Measurements from ENCODE around the gene SDCCAG8. TPM values are rescaled to one million over a fixed set of nuclear protein-coding genes. Genes with fewer than 3 reads are reported as not detected.

The SDCCAG8 gene
- total and polyA plus RNA-seq, 2 donors: 35.6 to 44.2 TPM

DNA sequence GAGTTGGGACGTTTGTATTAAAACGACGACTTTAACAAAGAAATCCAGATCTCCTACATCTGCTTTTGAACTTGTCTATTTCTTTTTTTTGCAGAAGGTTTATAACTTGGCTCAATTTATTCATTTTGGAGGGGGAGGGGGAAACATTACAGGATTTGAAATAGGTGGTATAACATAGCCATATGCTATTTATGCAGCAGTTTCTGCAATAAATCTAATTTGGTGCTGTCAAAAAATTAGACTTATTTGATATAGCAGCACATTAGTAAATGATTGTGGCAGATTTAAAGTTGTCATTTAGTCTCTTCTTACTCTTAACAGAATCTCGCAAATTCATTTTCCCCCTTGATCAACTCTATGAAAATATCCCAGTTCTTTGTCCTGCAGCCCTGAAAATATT, 138.2 kb downstream of the SDCCAG8 start:
- DNase-seq (ENCODE audit: low read depth in 6 of 9, low spot score in 9 of 9): no peak
- Histone ChIP-seq H3K4me1 (ENCODE audit: control insufficient read depth in 2 of 2, insufficient read depth in 2 of 2, low read length in 2 of 2) (peaks cover 0 to 3% of the 10 kb centered on the region in 2 donors), H3K4me3 (ENCODE audit: low read length in 2 of 2) (no peak overlapping the region), H3K27me3 (ENCODE audit: control insufficient read depth in 2 of 2, insufficient read depth in 1 of 2, low read length in 1 of 2) (no peaks in the 10 kb centered on the region), H3K36me3 (ENCODE audit: control insufficient read depth in 2 of 2, insufficient read depth in 2 of 2, low read length in 1 of 2) (no peaks in the 10 kb centered on the region), H3K9me3 (ENCODE audit: control insufficient read depth in 2 of 2, insufficient read depth in 1 of 2, low read length in 1 of 2) (no peaks in the 10 kb centered on the region), H3K27ac (ENCODE audit: low read depth in 1 of 2, low read length in 1 of 2) (no peak overlapping the region)
- WGBS: 98% methylated on average over 4 of the region's 4 CpGs

- no peak overlapping the region for H3K27ac ChIP-seq (ENCODE audit: low read depth in 1 of 2, low read length in 1 of 2)
- 97% methylated on average over 15 of the region's 15 CpGs for WGBS
- no peaks in the 10 kb centered on the region for H3K9me3 ChIP-seq (ENCODE audit: control insufficient read depth in 2 of 2, insufficient read depth in 1 of 2, low read length in 1 of 2)
- no peak for DNase-seq (ENCODE audit: low read depth in 6 of 9, low spot score in 9 of 9)
- no peaks in the 10 kb centered on the region for H3K27me3 ChIP-seq (ENCODE audit: control insufficient read depth in 2 of 2, insufficient read depth in 1 of 2, low read length in 1 of 2)
- no peaks in the 10 kb centered on the region for H3K36me3 ChIP-seq (ENCODE audit: control insufficient read depth in 2 of 2, insufficient read depth in 2 of 2, low read length in 1 of 2)
- H3K4me3 ChIP-seq (ENCODE audit: low read length in 2 of 2): no peak overlapping the region
- H3K4me1 ChIP-seq (ENCODE audit: control insufficient read depth in 2 of 2, insufficient read depth in 2 of 2, low read length in 2 of 2): peaks cover 0 to 3% of the 10 kb centered on the region in 2 donors
These were observed 139.0 kb downstream of the SDCCAG8 start for GRCh38 chr1:243394601-243395464.

- Histone ChIP-seq H3K4me3 (ENCODE audit: low read length in 2 of 2) (no peak overlapping the region), H3K4me1 (ENCODE audit: control insufficient read depth in 2 of 2, insufficient read depth in 2 of 2, low read length in 2 of 2) (no peaks in the 10 kb centered on the region), H3K9me3 (ENCODE audit: control insufficient read depth in 2 of 2, insufficient read depth in 1 of 2, low read length in 1 of 2) (no peaks in the 10 kb centered on the region), H3K27me3 (ENCODE audit: control insufficient read depth in 2 of 2, insufficient read depth in 1 of 2, low read length in 1 of 2) (no peaks in the 10 kb centered on the region), H3K36me3 (ENCODE audit: control insufficient read depth in 2 of 2, insufficient read depth in 2 of 2, low read length in 1 of 2) (no peaks in the 10 kb centered on the region), H3K27ac (ENCODE audit: low read depth in 1 of 2, low read length in 1 of 2) (no peak overlapping the region)
- no peak for DNase-seq (ENCODE audit: low read depth in 6 of 9, low spot score in 9 of 9)
These were observed 140.6 kb downstream of the SDCCAG8 start for GRCh38 chr1:243396424-243396823.

GRCh38 chr1:243396876-243397275, 141.0 kb downstream of the SDCCAG8 start:
- no peaks in the 10 kb centered on the region for H3K9me3 ChIP-seq (ENCODE audit: control insufficient read depth in 2 of 2, insufficient read depth in 1 of 2, low read length in 1 of 2)
- DNase-seq (ENCODE audit: low read depth in 6 of 9, low spot score in 9 of 9): no peak
- no peak overlapping the region for H3K4me3 ChIP-seq (ENCODE audit: low read length in 2 of 2)
- 95% methylated on average over 5 of the region's 5 CpGs for WGBS
- H3K4me1 ChIP-seq (ENCODE audit: control insufficient read depth in 2 of 2, insufficient read depth in 2 of 2, low read length in 2 of 2): no peaks in the 10 kb centered on the region
- H3K36me3 ChIP-seq (ENCODE audit: control insufficient read depth in 2 of 2, insufficient read depth in 2 of 2, low read length in 1 of 2): no peaks in the 10 kb centered on the region
- no peaks in the 10 kb centered on the region for H3K27me3 ChIP-seq (ENCODE audit: control insufficient read depth in 2 of 2, insufficient read depth in 1 of 2, low read length in 1 of 2)
- no peak overlapping the region for H3K27ac ChIP-seq (ENCODE audit: low read depth in 1 of 2, low read length in 1 of 2)

DNA sequence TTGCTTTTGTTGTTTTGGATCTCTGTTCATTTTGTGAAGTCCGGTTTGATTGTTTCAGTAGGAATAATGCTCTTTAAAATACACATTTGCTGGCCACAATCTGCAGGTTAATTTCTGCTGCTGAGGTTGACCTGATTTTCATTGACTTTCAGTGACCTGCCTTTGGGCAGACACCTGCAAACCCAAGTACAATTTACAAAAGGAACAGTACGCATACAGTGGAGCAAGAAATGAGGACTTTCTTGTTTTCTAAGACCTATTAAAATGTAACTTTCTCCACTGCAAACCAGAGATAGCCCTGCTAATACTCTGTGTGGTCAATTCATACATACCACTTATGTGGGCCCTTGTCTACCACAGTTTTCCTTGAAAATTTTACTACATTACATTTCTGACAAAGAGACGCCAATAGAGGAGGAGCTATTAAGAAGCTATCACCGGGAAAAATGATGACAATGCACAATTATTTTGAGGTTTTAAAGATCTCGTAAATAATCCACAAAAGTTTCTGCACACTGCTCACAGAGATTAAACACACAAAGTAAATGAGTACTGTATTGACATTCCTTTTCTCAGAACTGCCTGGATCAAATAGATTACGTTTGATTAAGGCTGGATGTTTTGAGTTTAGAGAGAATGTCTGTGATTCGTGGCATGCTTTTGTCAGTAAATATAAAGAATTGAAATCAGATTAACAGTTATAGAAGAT, 141.9 kb downstream of the SDCCAG8 start:
- Histone ChIP-seq H3K4me3 (ENCODE audit: low read length in 2 of 2) (no peak overlapping the region), H3K36me3 (ENCODE audit: control insufficient read depth in 2 of 2, insufficient read depth in 2 of 2, low read length in 1 of 2) (no peaks in the 10 kb centered on the region), H3K27me3 (ENCODE audit: control insufficient read depth in 2 of 2, insufficient read depth in 1 of 2, low read length in 1 of 2) (no peaks in the 10 kb centered on the region), H3K9me3 (ENCODE audit: control insufficient read depth in 2 of 2, insufficient read depth in 1 of 2, low read length in 1 of 2) (no peaks in the 10 kb centered on the region), H3K4me1 (ENCODE audit: control insufficient read depth in 2 of 2, insufficient read depth in 2 of 2, low read length in 2 of 2) (no peaks in the 10 kb centered on the region), H3K27ac (ENCODE audit: low read depth in 1 of 2, low read length in 1 of 2) (no peak overlapping the region)
- WGBS: 97% methylated on average over 7 of the region's 7 CpGs
- no peak for DNase-seq (ENCODE audit: low read depth in 6 of 9, low spot score in 9 of 9)

DNA sequence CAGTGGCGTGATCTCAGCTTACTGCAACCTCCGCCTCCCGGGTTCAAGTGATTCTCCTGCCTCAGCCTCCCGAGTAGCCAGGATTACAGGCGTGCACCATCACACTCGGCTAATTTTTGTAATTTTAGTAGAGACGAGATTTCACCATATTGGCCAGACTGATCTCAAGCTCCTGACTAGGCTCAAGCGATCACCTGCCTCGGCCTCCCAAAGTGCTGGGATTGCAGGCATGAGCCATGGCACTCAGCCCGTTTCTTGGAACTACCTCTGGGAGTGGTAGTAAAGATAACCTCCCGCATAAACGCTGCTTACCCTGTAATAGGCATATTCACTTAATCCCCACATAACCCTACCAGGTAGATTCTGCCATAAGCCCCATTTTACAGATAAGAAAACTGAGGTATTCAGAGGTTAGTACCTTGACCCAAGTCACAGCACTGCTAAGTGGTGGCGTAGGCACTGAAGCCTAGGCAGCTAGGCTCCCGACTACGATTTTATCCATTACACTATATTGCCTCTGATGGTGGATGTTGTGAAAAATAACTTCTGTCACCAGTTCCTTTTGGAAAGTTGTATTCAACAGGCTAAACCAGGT, 143.8 kb downstream of the SDCCAG8 start:
- Histone ChIP-seq H3K4me1 (ENCODE audit: control insufficient read depth in 2 of 2, insufficient read depth in 2 of 2, low read length in 2 of 2) (no peaks in the 10 kb centered on the region), H3K27me3 (ENCODE audit: control insufficient read depth in 2 of 2, insufficient read depth in 1 of 2, low read length in 1 of 2) (no peaks in the 10 kb centered on the region), H3K4me3 (ENCODE audit: low read length in 2 of 2) (no peak overlapping the region), H3K36me3 (ENCODE audit: control insufficient read depth in 2 of 2, insufficient read depth in 2 of 2, low read length in 1 of 2) (no peaks in the 10 kb centered on the region), H3K27ac (ENCODE audit: low read depth in 1 of 2, low read length in 1 of 2) (no peak overlapping the region), H3K9me3 (ENCODE audit: control insufficient read depth in 2 of 2, insufficient read depth in 1 of 2, low read length in 1 of 2) (no peaks in the 10 kb centered on the region)
- 98% methylated on average over 15 of the region's 15 CpGs for WGBS
- no peak for DNase-seq (ENCODE audit: low read depth in 6 of 9, low spot score in 9 of 9)

DNA sequence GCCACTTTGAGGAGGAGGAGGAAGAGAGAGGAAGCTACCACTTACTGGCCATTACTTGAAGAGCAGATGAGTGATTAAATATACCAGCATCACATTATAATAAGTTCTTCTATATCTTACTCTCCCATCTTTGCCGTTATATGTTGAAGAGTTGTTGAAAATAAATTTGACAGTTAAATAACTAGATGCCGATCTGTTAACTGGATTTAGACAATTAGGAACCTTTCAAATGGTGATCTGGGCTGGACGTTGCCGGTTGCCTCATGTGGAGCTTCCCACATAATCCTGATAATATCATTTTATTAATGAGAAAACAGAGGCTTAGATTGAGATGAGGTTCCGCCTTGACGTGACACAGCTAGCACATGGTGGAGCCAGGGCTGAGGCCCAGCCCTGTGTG, 147.0 kb downstream of the SDCCAG8 start:
- DNase-seq (ENCODE audit: low read depth in 6 of 9, low spot score in 9 of 9): no peak
- H3K27ac ChIP-seq (ENCODE audit: low read depth in 1 of 2, low read length in 1 of 2): no peak overlapping the region

DNA sequence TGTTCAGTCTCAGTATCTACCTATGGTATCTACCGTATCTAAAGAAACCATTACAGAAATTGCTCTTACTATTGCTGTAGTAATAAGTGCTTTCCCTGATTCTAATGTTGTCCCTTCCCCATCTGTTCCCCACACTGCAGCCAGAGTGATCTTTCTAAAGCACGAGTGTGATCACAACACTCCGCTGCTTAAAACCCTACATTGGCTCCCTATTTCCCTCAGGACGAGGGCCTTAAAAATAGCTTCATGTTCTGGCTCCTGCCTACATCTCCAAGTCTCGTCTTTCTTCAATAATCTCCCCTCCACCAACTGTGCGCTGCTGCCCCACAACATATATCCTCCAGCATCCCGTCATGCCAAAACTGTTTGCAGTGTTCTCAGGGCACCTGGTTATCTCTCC, 150.6 kb downstream of the SDCCAG8 start:
- H3K27me3 ChIP-seq (ENCODE audit: control insufficient read depth in 2 of 2, insufficient read depth in 1 of 2, low read length in 1 of 2): no peaks in the 10 kb centered on the region
- H3K27ac ChIP-seq (ENCODE audit: low read depth in 1 of 2, low read length in 1 of 2): no peak overlapping the region
- no peak for DNase-seq (ENCODE audit: low read depth in 6 of 9, low spot score in 9 of 9)
- H3K4me1 ChIP-seq (ENCODE audit: control insufficient read depth in 2 of 2, insufficient read depth in 2 of 2, low read length in 2 of 2): peaks cover 0 to 4% of the 10 kb centered on the region in 2 donors
- no peaks in the 10 kb centered on the region for H3K36me3 ChIP-seq (ENCODE audit: control insufficient read depth in 2 of 2, insufficient read depth in 2 of 2, low read length in 1 of 2)
- 98% methylated on average over 7 of the region's 7 CpGs for WGBS
- H3K9me3 ChIP-seq (ENCODE audit: control insufficient read depth in 2 of 2, insufficient read depth in 1 of 2, low read length in 1 of 2): no peaks in the 10 kb centered on the region
- H3K4me3 ChIP-seq (ENCODE audit: low read length in 2 of 2): no peak overlapping the region

More for the DNA sequence above, 147.0 kb downstream of the SDCCAG8 start:
- no peaks in the 10 kb centered on the region for H3K36me3 ChIP-seq (ENCODE audit: control insufficient read depth in 2 of 2, insufficient read depth in 2 of 2, low read length in 1 of 2)
- WGBS: 98% methylated on average over 6 of the region's 6 CpGs
- no peak overlapping the region for H3K4me3 ChIP-seq (ENCODE audit: low read length in 2 of 2)
- H3K4me1 ChIP-seq (ENCODE audit: control insufficient read depth in 2 of 2, insufficient read depth in 2 of 2, low read length in 2 of 2): peaks cover 0 to 4% of the 10 kb centered on the region in 2 donors
- H3K27me3 ChIP-seq (ENCODE audit: control insufficient read depth in 2 of 2, insufficient read depth in 1 of 2, low read length in 1 of 2): no peaks in the 10 kb centered on the region
- H3K9me3 ChIP-seq (ENCODE audit: control insufficient read depth in 2 of 2, insufficient read depth in 1 of 2, low read length in 1 of 2): no peaks in the 10 kb centered on the region
